ENCODE measurements around the gene SHH. TPM values are rescaled to one million over a fixed set of nuclear protein-coding genes. Genes with fewer than 3 reads are reported as not detected.
"Not testable (repeated sequence)": the region's sequence is repeated elsewhere in the genome, so short reads cannot be mapped to it uniquely, and the experiment has no call there.

SHH gene
- total and polyA plus RNA-seq, 2 experiments from 2014 or later: not detected

DNA sequence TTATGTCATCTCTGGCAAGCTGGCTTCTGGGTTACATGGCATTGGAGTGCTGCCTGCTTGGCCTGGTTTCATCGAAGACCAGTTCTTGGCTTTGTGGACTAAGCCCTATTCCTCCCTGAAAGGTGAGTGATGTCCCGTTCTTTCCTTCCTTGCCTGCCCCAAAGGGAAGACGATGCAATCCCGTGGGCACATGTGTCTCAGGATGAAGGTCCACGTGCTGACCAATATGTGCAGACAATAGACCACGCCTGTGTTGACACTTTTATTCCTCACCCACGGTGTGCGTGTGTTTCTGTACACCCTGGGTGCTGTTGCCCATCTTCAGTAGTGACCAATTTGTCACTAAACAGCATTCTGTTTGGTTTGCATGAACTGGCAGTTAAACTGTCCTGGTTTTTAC is 28.6 kb upstream of the SHH start:
- H3K9me3 ChIP-seq (ENCODE audit: low read depth): peaks cover 5% of the 10 kb centered on the region
- H3K4me1 ChIP-seq (ENCODE audit: low read depth): no peaks in the 10 kb centered on the region
- no peak overlapping the region for H3K4me3 ChIP-seq
- no peaks in the 10 kb centered on the region for H3K27me3 ChIP-seq
- no peak overlapping the region for H3K27ac ChIP-seq
- TF ChIP-seq, protein P1, sequence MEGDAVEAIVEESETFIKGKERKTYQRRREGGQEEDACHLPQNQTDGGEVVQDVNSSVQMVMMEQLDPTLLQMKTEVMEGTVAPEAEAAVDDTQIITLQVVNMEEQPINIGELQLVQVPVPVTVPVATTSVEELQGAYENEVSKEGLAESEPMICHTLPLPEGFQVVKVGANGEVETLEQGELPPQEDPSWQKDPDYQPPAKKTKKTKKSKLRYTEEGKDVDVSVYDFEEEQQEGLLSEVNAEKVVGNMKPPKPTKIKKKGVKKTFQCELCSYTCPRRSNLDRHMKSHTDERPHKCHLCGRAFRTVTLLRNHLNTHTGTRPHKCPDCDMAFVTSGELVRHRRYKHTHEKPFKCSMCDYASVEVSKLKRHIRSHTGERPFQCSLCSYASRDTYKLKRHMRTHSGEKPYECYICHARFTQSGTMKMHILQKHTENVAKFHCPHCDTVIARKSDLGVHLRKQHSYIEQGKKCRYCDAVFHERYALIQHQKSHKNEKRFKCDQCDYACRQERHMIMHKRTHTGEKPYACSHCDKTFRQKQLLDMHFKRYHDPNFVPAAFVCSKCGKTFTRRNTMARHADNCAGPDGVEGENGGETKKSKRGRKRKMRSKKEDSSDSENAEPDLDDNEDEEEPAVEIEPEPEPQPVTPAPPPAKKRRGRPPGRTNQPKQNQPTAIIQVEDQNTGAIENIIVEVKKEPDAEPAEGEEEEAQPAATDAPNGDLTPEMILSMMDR (IDR thresholded peaks at IDR 0.05; ENCODE audit: low read depth, low read length): no peak
- no peaks in the 10 kb centered on the region for H3K36me3 ChIP-seq
- no peak for DNase-seq (ENCODE audit: low read depth in 1 of 2, low spot score in 1 of 2)

DNA sequence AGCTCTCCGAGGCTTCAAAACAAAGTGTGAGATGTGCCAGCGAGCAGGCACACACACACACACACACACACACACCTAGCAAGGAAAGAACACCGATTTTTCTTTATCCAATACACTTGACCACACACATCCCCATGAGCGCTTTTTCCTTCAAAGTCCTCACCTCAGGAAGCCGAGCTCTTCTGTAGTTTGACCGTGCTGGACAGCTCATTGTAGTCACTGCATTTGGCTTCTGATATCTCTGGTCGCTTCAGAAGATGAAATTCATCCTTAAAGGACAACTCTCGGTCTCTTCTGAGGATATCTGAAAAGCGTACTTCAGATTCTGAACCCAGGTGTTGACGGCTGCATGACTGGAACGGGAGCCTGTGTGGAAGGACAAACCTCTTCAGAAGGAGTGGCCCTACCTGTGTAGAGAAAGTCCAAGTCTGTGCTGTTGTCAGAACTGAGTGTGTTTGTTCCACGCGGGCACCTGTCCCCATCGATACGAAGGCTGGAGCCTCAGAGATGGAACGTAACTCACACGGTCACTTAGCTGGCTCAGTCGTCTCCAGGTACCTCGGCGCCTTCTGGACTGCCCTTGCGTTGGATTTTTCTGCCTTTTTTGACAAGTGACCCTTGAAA is 28.1 kb upstream of the SHH start:
- Histone ChIP-seq H3K4me3 (no peak overlapping the region), H3K4me1 (ENCODE audit: low read depth) (no peaks in the 10 kb centered on the region), H3K9me3 (ENCODE audit: low read depth) (peaks cover 5% of the 10 kb centered on the region), H3K27ac (no peak overlapping the region), H3K27me3 (no peaks in the 10 kb centered on the region), H3K36me3 (no peaks in the 10 kb centered on the region)
- TF ChIP-seq, protein P1 (IDR thresholded peaks at IDR 0.05; ENCODE audit: low read depth, low read length): no peak
- DNase-seq (ENCODE audit: low read depth in 1 of 2, low spot score in 1 of 2): no peak

DNA sequence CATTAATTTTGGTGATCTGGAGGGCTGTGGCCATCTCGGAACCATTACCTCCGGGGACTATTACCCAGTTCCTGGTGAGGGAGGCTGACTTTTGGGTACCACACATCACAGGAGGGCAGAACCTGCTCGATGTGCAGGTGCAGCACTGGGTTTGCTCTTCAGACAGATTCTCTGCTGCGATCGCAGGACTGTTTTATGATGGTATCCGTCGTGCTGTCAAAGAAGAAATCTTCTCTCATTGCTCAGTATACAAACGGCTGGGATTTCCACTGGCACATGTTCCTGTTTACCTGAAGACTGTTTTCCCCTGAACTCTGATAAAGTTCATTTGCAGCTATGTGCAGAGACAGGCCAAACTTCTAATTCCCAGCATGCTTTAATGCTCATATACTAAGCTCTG is 27.2 kb upstream of the SHH start:
- no peak for DNase-seq (ENCODE audit: low read depth in 1 of 2, low spot score in 1 of 2)
- Histone ChIP-seq H3K4me3 (no peak overlapping the region), H3K4me1 (ENCODE audit: low read depth) (no peaks in the 10 kb centered on the region), H3K27ac (no peak overlapping the region), H3K9me3 (ENCODE audit: low read depth) (peaks cover 5% of the 10 kb centered on the region), H3K36me3 (no peaks in the 10 kb centered on the region), H3K27me3 (no peaks in the 10 kb centered on the region)
- TF ChIP-seq, protein P1 (IDR thresholded peaks at IDR 0.05; ENCODE audit: low read depth, low read length): no peak

DNA sequence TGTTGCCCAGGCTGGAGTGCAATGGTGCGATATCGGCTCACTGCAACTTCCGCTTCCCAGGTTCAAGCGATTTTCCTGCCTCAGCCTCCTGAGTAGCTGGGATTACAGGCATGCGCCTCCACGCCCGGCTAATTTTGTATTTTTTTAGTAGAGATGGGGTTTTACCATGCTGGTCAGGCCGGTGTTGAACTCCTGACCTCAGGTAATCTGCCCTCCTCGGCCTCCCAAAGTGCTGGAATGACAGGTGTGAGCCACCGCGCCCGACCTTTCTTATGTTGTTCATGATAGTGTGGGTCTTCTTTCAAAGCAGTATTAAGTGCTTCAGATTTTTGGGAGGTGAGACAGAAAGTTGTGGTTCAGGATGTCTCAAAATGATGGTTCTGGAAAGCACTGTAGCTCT is 26.0 kb upstream of the SHH start:
- not testable (repeated sequence) for DNase-seq (ENCODE audit: low read depth in 1 of 2, low spot score in 1 of 2); H3K4me1 ChIP-seq (ENCODE audit: low read depth); H3K27me3 ChIP-seq; H3K27ac ChIP-seq; H3K9me3 ChIP-seq (ENCODE audit: low read depth); H3K4me3 ChIP-seq; H3K36me3 ChIP-seq

DNA sequence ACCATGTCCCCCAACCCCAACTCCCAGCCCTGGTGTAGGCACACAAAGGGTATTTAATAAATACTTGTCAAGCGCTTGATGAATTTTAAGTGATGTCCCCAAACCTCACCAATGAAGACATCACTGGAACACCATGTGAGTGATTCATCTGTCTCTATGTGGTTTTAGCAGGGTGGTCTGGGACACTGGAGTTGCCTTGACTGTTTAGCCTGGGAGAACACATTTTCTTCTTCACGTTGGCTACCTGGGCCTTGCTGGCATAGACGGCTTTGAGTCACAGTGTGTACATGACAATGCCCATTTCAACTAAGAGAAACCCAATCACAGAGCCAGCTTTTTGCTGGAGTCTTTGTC is 24.8 kb upstream of the SHH start:
- Histone ChIP-seq H3K27me3 (no peaks in the 10 kb centered on the region), H3K36me3 (no peaks in the 10 kb centered on the region), H3K4me3 (no peak overlapping the region), H3K9me3 (ENCODE audit: low read depth) (peaks cover 5% of the 10 kb centered on the region), H3K4me1 (ENCODE audit: low read depth) (no peaks in the 10 kb centered on the region), H3K27ac (no peak overlapping the region)
- TF ChIP-seq, protein P1 (IDR thresholded peaks at IDR 0.05; ENCODE audit: low read depth, low read length): no peak
- no peak for DNase-seq (ENCODE audit: low read depth in 1 of 2, low spot score in 1 of 2)

DNA sequence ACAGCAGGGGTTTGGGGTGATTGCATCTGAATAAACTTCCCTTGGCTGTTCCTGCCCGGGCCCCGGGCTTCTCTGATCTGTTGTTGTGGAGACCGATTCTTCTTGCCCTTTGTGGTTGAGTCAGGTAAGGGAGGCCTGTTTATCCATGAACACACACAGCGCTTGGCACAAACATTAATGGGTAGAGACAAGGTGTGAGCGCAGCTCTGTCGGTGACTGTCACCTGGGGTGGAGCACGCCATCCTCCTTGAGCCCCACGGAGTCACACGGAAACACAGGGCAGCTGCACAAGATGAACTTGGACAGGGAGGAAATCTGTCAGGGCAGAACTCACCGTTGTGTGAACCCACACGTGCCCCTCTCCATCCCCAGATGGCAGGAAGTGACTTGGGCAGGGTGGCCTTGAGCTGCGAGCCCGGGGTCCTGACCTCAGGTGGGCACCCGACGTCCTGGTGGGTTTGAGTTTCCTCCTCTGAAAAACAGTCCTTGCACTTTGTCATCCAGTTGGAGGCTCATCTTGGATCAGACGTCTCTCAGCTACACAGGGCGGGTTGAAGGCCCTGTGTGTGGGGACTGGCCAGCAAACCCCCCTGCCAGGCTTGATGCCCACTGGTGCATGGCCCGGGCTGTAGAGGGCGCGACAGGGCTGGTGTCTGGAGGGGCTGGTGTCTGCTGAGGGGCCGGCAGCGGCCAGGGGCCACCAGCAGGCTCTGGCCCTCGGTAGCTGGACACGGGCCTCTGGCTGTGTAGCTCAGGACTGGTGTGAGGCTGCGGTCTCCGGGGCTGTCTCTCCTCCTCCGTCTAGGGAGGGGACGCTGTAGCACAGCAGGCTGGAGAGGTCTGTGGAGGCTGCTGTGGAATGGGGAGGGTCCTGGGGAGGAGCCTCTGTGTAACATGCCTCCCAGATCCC is 24.2 kb upstream of the SHH start:
- Histone ChIP-seq H3K9me3 (ENCODE audit: low read depth) (peaks cover 5% of the 10 kb centered on the region), H3K27me3 (no peaks in the 10 kb centered on the region), H3K4me1 (ENCODE audit: low read depth) (no peaks in the 10 kb centered on the region), H3K27ac (no peak overlapping the region), H3K36me3 (no peaks in the 10 kb centered on the region), H3K4me3 (no peak overlapping the region)
- DNase-seq (ENCODE audit: low read depth in 1 of 2, low spot score in 1 of 2): no peak
- TF ChIP-seq, protein P1 (IDR thresholded peaks at IDR 0.05; ENCODE audit: low read depth, low read length): no peak
